Mesenchymal stem cell (in vitro differentiated cells and primary cell): ENCODE measurements around the gene MEAK7.

ENCODE experiments used
- DNase-seq: peaks from one replicate; pipeline ENCODE4 v3.0.0-alpha.2; 2013
- H2AFZ ChIP-seq: one replicate; pipeline ENCODE4 v1.6.1; 2013; ENCODE audit warnings: low read depth, mild to moderate bottlenecking, control low read depth, inconsistent platforms, low read length, moderate library complexity
- H2AK5ac ChIP-seq: 2 replicates; pipeline ENCODE4 v1.6.1; 2013; ENCODE audit warnings: low read length, moderate library complexity, mild to moderate bottlenecking, inconsistent platforms; ENCODE audit not compliant: severe bottlenecking
- H2BK120ac ChIP-seq: one replicate; pipeline ENCODE4 v1.6.1; 2013; ENCODE audit warnings: low read depth, mild to moderate bottlenecking, inconsistent platforms, low read length, moderate library complexity
- H2BK12ac ChIP-seq, 2 experiments: one replicate each; pipeline ENCODE4 v1.6.1; 2013; ENCODE audit warnings: inconsistent platforms in 2 of 2, low read length in 2 of 2, mild to moderate bottlenecking in 2 of 2, moderate library complexity in 2 of 2, control low read depth in 1 of 2
- H2BK15ac ChIP-seq: one replicate; pipeline ENCODE4 v1.6.1; 2013; ENCODE audit warnings: mild to moderate bottlenecking, low read depth, inconsistent platforms; ENCODE audit not compliant: poor library complexity, severe bottlenecking
- H2BK5ac ChIP-seq: 2 replicates; pipeline ENCODE4 v1.6.1; 2013; ENCODE audit warnings: low read depth, mild to moderate bottlenecking, low read length, control low read depth, inconsistent platforms; ENCODE audit not compliant: poor library complexity, severe bottlenecking
- H3K14ac ChIP-seq, 2 experiments: one replicate each; pipeline ENCODE4 v1.6.1; 2013; ENCODE audit warnings: inconsistent platforms in 2 of 2, low read length in 2 of 2, control low read depth in 1 of 2, mild to moderate bottlenecking in 1 of 2, moderate library complexity in 1 of 2
- H3K18ac ChIP-seq, 2 experiments: one replicate each; pipeline ENCODE4 v1.6.1; 2013; ENCODE audit warnings: inconsistent platforms in 2 of 2, low read length in 2 of 2, control low read depth in 1 of 2, low read depth in 1 of 2, mild to moderate bottlenecking in 1 of 2
- H3K23ac ChIP-seq, 2 experiments: one replicate each; pipeline ENCODE4 v1.6.1; 2013; ENCODE audit warnings: inconsistent platforms in 2 of 2, low read length in 2 of 2, mild to moderate bottlenecking in 2 of 2, moderate library complexity in 2 of 2, control low read depth in 1 of 2
- H3K27ac ChIP-seq: 2 replicates; pipeline ENCODE4 v1.5.1; 2013; ENCODE audit warnings: mild to moderate bottlenecking, moderate library complexity, low read length, control low read depth, inconsistent platforms; ENCODE audit not compliant: poor library complexity, severe bottlenecking
- H3K27me3 ChIP-seq, 2 experiments: 2 replicates each; pipeline versions ENCODE4 v1.6.1 to v1.7.0; 2013; ENCODE audit warnings: low read length in 2 of 2, mild to moderate bottlenecking in 2 of 2, moderate library complexity in 2 of 2, control low read depth in 1 of 2, inconsistent platforms in 1 of 2; ENCODE audit not compliant: control insufficient read depth in 1 of 2, insufficient read depth in 1 of 2
- H3K36me3 ChIP-seq, 2 experiments: 2 replicates each; pipeline versions ENCODE4 v1.6.1 to v1.7.0; 2013; ENCODE audit warnings: low read length in 2 of 2, control low read depth in 1 of 2, inconsistent platforms in 1 of 2, low read depth in 1 of 2, mild to moderate bottlenecking in 1 of 2; ENCODE audit not compliant: insufficient read depth in 2 of 2, control insufficient read depth in 1 of 2
- H3K4ac ChIP-seq, 2 experiments: one replicate each; pipeline ENCODE4 v1.6.1; 2013; ENCODE audit warnings: inconsistent platforms in 2 of 2, low read length in 2 of 2, mild to moderate bottlenecking in 2 of 2, moderate library complexity in 2 of 2, control low read depth in 1 of 2, low read depth in 1 of 2
- H3K4me1 ChIP-seq: 2 replicates; pipeline ENCODE4 v1.6.1; 2013; ENCODE audit warnings: low read depth, low read length, control low read depth; ENCODE audit not compliant: control insufficient read depth, insufficient read depth
- H3K4me2 ChIP-seq: 2 replicates; pipeline ENCODE4 v1.6.1; 2013; ENCODE audit warnings: low read length, mild to moderate bottlenecking, inconsistent platforms; ENCODE audit not compliant: poor library complexity, severe bottlenecking
- H3K4me3 ChIP-seq, 2 experiments: 2 replicates each; pipeline versions ENCODE4 v1.5.1 to v1.7.0; 2013; ENCODE audit warnings: low read length in 2 of 2, mild to moderate bottlenecking in 2 of 2, control low read depth in 1 of 2, low read depth in 1 of 2; ENCODE audit not compliant: insufficient read depth in 1 of 2
- H3K79me1 ChIP-seq: replicated peaks from 2 replicates; pipeline ENCODE4 v1.6.1; 2013; ENCODE audit warnings: mild to moderate bottlenecking, control low read depth, low read length, inconsistent platforms; ENCODE audit not compliant: poor library complexity, severe bottlenecking
- H3K9ac ChIP-seq: 2 replicates; pipeline ENCODE4 v1.7.0; 2013; ENCODE audit warnings: mild to moderate bottlenecking, low read length, moderate library complexity
- H3K9me3 ChIP-seq: 2 replicates; pipeline ENCODE4 v1.7.0; 2013; ENCODE audit warnings: mild to moderate bottlenecking, low read length; ENCODE audit not compliant: control insufficient read depth
- H4K8ac ChIP-seq: one replicate; pipeline ENCODE4 v1.6.1; 2013; ENCODE audit warnings: inconsistent platforms, mild to moderate bottlenecking, low read length, moderate library complexity
- H4K91ac ChIP-seq: one replicate; pipeline ENCODE4 v1.6.1; 2013; ENCODE audit warnings: mild to moderate bottlenecking, low read length, inconsistent platforms
- WGBS: methylation state at CpG from one replicate; pipeline ENCODE4 v1.1.7; 2013; ENCODE audit warnings: mixed read lengths; 5-methylcytosine and 5-hydroxymethylcytosine counted together

The MEAK7 gene

DNA sequence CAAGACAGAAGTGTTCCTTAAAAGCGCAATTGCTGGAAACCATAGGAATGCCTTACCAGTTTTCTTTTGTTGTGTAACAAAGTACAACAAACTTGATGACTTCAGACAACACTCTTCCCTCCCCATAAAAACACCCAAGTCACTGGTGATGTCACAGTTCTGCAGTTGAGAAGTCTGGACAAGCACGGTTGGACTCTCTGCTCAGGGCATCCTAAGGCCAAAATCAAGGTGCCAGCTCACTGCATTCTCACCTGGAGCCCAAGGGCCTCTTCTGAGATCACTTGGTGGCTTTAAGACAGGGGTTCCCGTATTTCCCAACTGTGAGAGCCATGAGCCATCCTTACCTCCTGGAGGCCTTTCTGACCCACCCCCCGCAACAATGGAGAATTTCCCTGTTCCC lies 45.6 kb upstream of the MEAK7 start:
- H3K4me3 ChIP-seq = no peak overlapping the region
- no peak overlapping the region for H4K8ac ChIP-seq
- peak overlapping the region in 1 of 2 experiments; percentile 15 for H2BK12ac ChIP-seq
- H3K79me1 ChIP-seq = no peaks in the 10 kb centered on the region
- peak; percentile 20 for DNase-seq
- H2BK15ac ChIP-seq = no peak overlapping the region
- no peak overlapping the region for H2BK5ac ChIP-seq
- H3K23ac ChIP-seq = no peak overlapping the region
- no peak overlapping the region for H3K27ac ChIP-seq
- H2AK5ac ChIP-seq = no peak overlapping the region
- 78% methylated on average over 4 of the region's 4 CpGs for WGBS
- no peak overlapping the region for H3K4me2 ChIP-seq
- H3K27me3 ChIP-seq = peaks cover 0 to 8% of the 10 kb centered on the region in 2 experiments
- no peak overlapping the region for H4K91ac ChIP-seq
- no peak overlapping the region for H3K14ac ChIP-seq
- no peaks in the 10 kb centered on the region for H3K9me3 ChIP-seq
- H3K9ac ChIP-seq = no peak overlapping the region
- H3K4ac ChIP-seq = no peak overlapping the region
- H2BK120ac ChIP-seq = no peak overlapping the region
- no peak overlapping the region for H3K18ac ChIP-seq
- H3K4me1 ChIP-seq = peaks cover 23% of the 10 kb centered on the region
- no peak overlapping the region for H2AFZ ChIP-seq
- H3K36me3 ChIP-seq = no peaks in the 10 kb centered on the region

- peaks cover 0 to 14% of the 10 kb centered on the region in 2 experiments for H3K27me3 ChIP-seq
- no peak overlapping the region for H2BK5ac ChIP-seq
- H3K14ac ChIP-seq = peak overlapping the region in 1 of 2 experiments; percentile 5
- no peak overlapping the region for H3K9ac ChIP-seq
- peak overlapping the region; percentile 86 for H4K8ac ChIP-seq
- H3K79me1 ChIP-seq = no peaks in the 10 kb centered on the region
- H3K4me3 ChIP-seq = no peak overlapping the region
- peak overlapping the region; percentile 22 to 78 for H3K4ac ChIP-seq
- no peaks in the 10 kb centered on the region for H3K36me3 ChIP-seq
- peak overlapping the region; percentile 30 for H2AFZ ChIP-seq
- no peaks in the 10 kb centered on the region for H3K9me3 ChIP-seq
- H3K4me2 ChIP-seq = no peak overlapping the region
- H2BK15ac ChIP-seq = peak overlapping the region; percentile 30
- DNase-seq = peak; percentile 23
- H3K23ac ChIP-seq = no peak overlapping the region
- peak overlapping the region; percentile 6 to 59 for H3K18ac ChIP-seq
- no peak overlapping the region for H2AK5ac ChIP-seq
- no peak overlapping the region for H3K27ac ChIP-seq
- 61% methylated on average over 21 of the region's 25 CpGs for WGBS
- H4K91ac ChIP-seq = peak overlapping the region; percentile 16
- peaks cover 23% of the 10 kb centered on the region for H3K4me1 ChIP-seq
- peak overlapping the region in 1 of 2 experiments; percentile 84 for H2BK12ac ChIP-seq
- peak overlapping the region; percentile 59 for H2BK120ac ChIP-seq
These were observed 44.7 kb upstream of the MEAK7 start for GRCh38 chr16:84548971-84549844.

DNA sequence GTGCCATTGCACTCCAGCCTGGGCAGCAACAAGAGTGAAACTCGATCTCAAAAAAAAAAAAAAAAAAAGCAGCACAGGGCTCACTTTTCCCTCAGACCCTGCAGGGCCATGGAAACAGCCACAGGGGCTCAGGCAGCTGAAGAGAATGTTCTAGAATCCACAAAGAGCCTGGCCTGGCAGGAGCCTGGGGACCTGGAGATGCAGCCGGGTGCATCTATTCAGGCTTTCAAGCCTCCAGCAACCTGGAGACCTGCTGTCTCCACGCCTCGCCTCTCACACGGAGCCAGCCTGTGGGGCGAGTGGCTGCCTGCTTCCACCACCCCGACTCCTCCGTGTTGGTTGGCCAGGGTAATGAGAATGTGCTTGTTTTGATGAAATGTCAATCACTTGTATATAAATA lies 44.0 kb upstream of the MEAK7 start:
- no peak for DNase-seq
- no peaks in the 10 kb centered on the region for H3K9me3 ChIP-seq
- H3K4me1 ChIP-seq = peaks cover 26% of the 10 kb centered on the region
- H2BK5ac ChIP-seq = no peak overlapping the region
- H2BK12ac ChIP-seq = peak overlapping the region in 1 of 2 experiments; percentile 48
- no peak overlapping the region for H3K27ac ChIP-seq
- peak overlapping the region; percentile 59 for H4K8ac ChIP-seq
- peak overlapping the region; percentile 59 for H2BK120ac ChIP-seq
- no peak overlapping the region for H3K4me2 ChIP-seq
- no peak overlapping the region for H3K4me3 ChIP-seq
- no peak overlapping the region for H2AK5ac ChIP-seq
- H3K4ac ChIP-seq = peak overlapping the region; percentile 43 to 46
- H3K79me1 ChIP-seq = no peaks in the 10 kb centered on the region
- H2BK15ac ChIP-seq = no peak overlapping the region
- no peak overlapping the region for H2AFZ ChIP-seq
- peak overlapping the region; percentile 28 to 46 for H3K18ac ChIP-seq
- no peak overlapping the region for H3K9ac ChIP-seq
- no peak overlapping the region for H3K23ac ChIP-seq
- H3K14ac ChIP-seq = no peak overlapping the region
- no peak overlapping the region for H4K91ac ChIP-seq
- peaks cover 0 to 14% of the 10 kb centered on the region in 2 experiments for H3K27me3 ChIP-seq
- 77% methylated on average over 5 of the region's 8 CpGs for WGBS
- H3K36me3 ChIP-seq = no peaks in the 10 kb centered on the region

DNA sequence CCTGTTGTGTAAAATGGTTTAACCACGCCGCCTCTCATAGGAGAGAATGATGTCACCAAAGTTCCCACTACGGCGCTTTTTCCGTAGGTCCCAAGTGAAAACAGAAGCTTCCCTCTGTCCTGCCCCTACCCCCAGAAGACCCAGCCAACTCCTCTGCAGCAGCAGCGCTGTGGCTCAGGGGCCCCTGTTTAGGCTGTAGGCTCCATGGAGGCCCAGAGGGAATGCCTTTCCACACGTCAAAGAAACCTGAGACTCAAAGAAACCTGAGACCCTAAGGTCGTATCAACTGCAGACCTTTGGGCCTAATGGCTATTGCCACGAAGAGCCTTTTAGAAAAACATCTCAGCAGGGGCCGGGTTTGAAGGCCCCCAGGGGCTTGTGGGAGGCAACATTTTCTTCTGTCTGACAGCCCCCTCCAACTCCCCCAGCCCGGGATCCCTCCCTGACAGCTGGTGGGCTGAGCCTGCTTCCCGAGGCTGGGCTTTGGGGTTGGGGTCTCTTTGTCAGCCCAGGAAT lies 43.1 kb upstream of the MEAK7 start:
- Histone ChIP-seq H3K9me3 (no peaks in the 10 kb centered on the region), H3K9ac (no peak overlapping the region), H4K8ac (peak overlapping the region; percentile 22), H2BK12ac (no peak overlapping the region), H2BK15ac (peak overlapping the region; percentile 26), H3K4me3 (no peak overlapping the region), H4K91ac (no peak overlapping the region), H3K18ac (no peak overlapping the region), H3K14ac (no peak overlapping the region), H3K4me1 (peaks cover 28% of the 10 kb centered on the region), H2BK5ac (no peak overlapping the region), H2BK120ac (no peak overlapping the region), H3K27ac (no peak overlapping the region), H3K4me2 (no peak overlapping the region), H3K4ac (no peak overlapping the region), H3K79me1 (no peaks in the 10 kb centered on the region), H3K27me3 (peaks cover 0 to 14% of the 10 kb centered on the region in 2 experiments), H3K23ac (no peak overlapping the region), H2AFZ (no peak overlapping the region), H3K36me3 (no peaks in the 10 kb centered on the region), H2AK5ac (no peak overlapping the region)
- 52% methylated on average over 11 of the region's 12 CpGs for WGBS
- DNase-seq = no peak
